Measurements from ENCODE around the gene SPIRE2. TPM values are rescaled to one million over a fixed set of nuclear protein-coding genes. Genes with fewer than 3 reads are reported as not detected.

The SPIRE2 gene
- total and polyA plus RNA-seq, 2 donors (not counting 1 experiment from before 2014, with no cell fraction given) = 0.59 to 3.8 TPM

DNA sequence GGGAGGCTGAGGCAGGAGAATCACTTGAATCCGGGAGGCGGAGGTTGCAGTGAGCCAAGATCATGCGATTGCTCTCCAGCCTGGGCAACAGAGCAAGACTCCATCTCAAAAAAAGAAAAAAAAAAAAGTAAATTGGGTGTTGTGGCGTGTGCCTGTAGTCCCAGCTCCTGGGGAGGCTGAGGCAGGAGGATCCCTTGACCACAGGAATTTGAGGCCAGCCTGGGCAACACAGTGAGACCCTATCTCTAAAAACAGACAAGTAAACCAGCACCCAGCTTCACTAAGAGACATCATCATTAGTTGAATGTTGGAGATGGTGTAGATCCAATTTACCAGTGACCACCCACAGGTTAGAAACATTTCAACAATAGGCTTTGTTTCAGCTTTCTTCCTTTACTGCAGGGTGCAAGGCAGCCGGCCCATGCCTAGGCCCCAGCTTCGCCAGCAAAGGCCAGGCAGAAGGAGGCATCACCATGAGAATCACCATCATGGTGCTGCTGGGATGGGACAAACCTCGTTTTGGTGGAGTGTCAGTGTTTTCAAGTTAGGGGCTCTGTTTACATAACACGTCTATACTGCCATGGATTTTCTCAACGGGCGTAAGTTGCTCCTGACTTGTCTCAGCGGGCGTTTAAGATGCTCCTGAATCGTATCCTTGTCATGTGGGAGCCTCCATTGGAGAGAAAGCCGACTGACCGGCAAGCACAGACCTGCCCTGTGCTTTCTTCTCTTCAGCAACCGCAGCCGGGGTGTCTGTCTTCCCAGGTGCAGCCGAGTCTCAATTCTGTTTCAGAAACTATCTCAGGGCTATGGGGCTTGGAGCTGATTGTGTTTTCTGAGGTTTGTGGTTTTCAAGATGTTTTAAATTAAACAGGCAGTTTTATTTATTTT lies 52.4 kb downstream of the SPIRE2 start:
- Histone ChIP-seq H3K9ac (ENCODE audit: insufficient read depth, low read length) (no peak overlapping the region), H3K9me3 (ENCODE audit: control insufficient read depth, insufficient read depth, low read depth, low read length) (no peaks in the 10 kb centered on the region), H3K79me2 (ENCODE audit: control insufficient read depth, insufficient read depth, low read length) (peaks cover 76% of the 10 kb centered on the region), H3K4me3 (replicated peaks in 1 of 4; ENCODE audit: control extremely low read depth in 1 of 4, insufficient read depth in 1 of 4, low read depth in 3 of 4, low read length in 4 of 4) (no peak overlapping the region), H3K36me3 (ENCODE audit: control insufficient read depth, insufficient read depth, low read length) (peaks cover 25% of the 10 kb centered on the region), H3K4me1 (ENCODE audit: control insufficient read depth, extremely low read depth, insufficient read depth, low read length) (no peaks in the 10 kb centered on the region), H3K4me2 (ENCODE audit: extremely low read depth, insufficient read depth, low read length) (no peak overlapping the region), H2AFZ (ENCODE audit: low read length) (no peak overlapping the region), H4K20me1 (ENCODE audit: control insufficient read depth, extremely low read depth, insufficient read depth, low read length) (peaks cover 2% of the 10 kb centered on the region), H3K27ac (ENCODE audit: insufficient read depth, low read length) (no peak overlapping the region), H3K27me3 (ENCODE audit: control insufficient read depth, insufficient read depth, low read length) (no peaks in the 10 kb centered on the region)
- DNase-seq (ENCODE audit: low read depth in 2 of 2) = no peak
- no peak for TF ChIP-seq EZH2 (IDR thresholded peaks at IDR 0.05; ENCODE audit: low read length, missing control alignments)
- TF ChIP-seq, protein P1, sequence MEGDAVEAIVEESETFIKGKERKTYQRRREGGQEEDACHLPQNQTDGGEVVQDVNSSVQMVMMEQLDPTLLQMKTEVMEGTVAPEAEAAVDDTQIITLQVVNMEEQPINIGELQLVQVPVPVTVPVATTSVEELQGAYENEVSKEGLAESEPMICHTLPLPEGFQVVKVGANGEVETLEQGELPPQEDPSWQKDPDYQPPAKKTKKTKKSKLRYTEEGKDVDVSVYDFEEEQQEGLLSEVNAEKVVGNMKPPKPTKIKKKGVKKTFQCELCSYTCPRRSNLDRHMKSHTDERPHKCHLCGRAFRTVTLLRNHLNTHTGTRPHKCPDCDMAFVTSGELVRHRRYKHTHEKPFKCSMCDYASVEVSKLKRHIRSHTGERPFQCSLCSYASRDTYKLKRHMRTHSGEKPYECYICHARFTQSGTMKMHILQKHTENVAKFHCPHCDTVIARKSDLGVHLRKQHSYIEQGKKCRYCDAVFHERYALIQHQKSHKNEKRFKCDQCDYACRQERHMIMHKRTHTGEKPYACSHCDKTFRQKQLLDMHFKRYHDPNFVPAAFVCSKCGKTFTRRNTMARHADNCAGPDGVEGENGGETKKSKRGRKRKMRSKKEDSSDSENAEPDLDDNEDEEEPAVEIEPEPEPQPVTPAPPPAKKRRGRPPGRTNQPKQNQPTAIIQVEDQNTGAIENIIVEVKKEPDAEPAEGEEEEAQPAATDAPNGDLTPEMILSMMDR (conservative IDR thresholded peaks at IDR 0.05 in 1 of 2, IDR thresholded peaks at IDR 0.05 in 1 of 2; ENCODE audit: low read depth in 1 of 2, low read length in 2 of 2) = no peak

DNA sequence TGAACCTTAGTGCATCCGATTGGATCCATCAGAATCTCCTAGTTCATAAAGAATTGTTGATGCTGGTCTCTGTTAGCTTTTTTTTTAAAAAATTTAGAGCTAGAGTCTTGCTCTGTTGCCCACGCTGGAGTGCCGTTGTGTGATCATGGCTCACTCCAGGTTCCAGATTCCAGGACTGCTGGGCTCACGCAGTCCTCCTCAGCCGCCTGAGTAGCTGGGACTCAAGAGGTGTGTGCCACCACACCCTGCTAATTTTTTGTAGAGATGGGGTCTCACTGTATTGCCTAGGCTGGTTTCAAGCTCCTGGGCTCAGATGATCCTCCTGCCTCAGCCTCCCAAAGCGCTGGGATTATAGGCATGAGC lies 53.1 kb downstream of the SPIRE2 start:
- peaks cover 25% of the 10 kb centered on the region for H3K36me3 ChIP-seq (ENCODE audit: control insufficient read depth, insufficient read depth, low read length)
- TF ChIP-seq EZH2 (IDR thresholded peaks at IDR 0.05; ENCODE audit: low read length, missing control alignments) = no peak
- TF ChIP-seq, protein P1 (conservative IDR thresholded peaks at IDR 0.05 in 1 of 2, IDR thresholded peaks at IDR 0.05 in 1 of 2; ENCODE audit: low read depth in 1 of 2, low read length in 2 of 2) = no peak
- no peak overlapping the region for H2AFZ ChIP-seq (ENCODE audit: low read length)
- H3K4me2 ChIP-seq (ENCODE audit: extremely low read depth, insufficient read depth, low read length) = no peak overlapping the region
- H3K9ac ChIP-seq (ENCODE audit: insufficient read depth, low read length) = no peak overlapping the region
- H3K27me3 ChIP-seq (ENCODE audit: control insufficient read depth, insufficient read depth, low read length) = no peaks in the 10 kb centered on the region
- no peak for DNase-seq (ENCODE audit: low read depth in 2 of 2)
- H3K9me3 ChIP-seq (ENCODE audit: control insufficient read depth, insufficient read depth, low read depth, low read length) = no peaks in the 10 kb centered on the region
- H3K27ac ChIP-seq (ENCODE audit: insufficient read depth, low read length) = no peak overlapping the region
- no peaks in the 10 kb centered on the region for H3K4me1 ChIP-seq (ENCODE audit: control insufficient read depth, extremely low read depth, insufficient read depth, low read length)
- no peaks in the 10 kb centered on the region for H4K20me1 ChIP-seq (ENCODE audit: control insufficient read depth, extremely low read depth, insufficient read depth, low read length)
- no peak overlapping the region for H3K4me3 ChIP-seq (replicated peaks in 1 of 4; ENCODE audit: control extremely low read depth in 1 of 4, insufficient read depth in 1 of 4, low read depth in 3 of 4, low read length in 4 of 4)
- peaks cover 70% of the 10 kb centered on the region for H3K79me2 ChIP-seq (ENCODE audit: control insufficient read depth, insufficient read depth, low read length)

DNA sequence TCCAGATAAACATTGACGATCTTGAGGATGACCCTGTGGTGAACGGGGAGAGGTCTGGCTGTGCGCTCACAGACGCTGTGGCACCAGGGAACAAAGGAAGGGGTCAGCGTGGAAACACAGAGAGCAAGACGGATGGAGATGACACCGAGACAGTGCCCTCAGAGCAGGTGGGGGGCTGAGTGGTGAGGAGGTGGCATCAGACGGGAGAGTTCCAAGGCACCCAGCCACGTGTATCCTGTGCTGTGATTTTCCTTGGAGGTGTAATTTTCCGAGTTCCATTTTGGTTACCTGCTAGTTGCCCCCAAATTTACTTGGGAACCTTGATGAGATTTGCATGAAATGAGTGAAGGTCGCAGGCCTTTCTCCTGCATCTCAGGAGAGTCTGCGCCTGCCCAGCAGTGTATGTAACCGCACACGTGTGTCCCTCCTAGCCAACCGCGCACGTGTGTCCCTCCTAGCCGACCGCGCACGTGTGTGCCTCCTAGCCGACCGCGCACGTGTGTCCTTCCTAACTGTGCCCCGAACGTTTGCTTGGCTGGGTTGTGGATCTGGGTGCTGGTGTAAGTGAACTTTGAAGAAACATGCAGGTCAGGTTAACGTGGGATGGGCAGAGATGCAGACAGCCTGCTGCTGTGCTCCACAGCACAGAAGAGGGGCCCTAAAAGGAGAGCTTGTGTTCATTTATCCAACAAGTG lies 55.2 kb downstream of the SPIRE2 start:
- no peak for DNase-seq (ENCODE audit: low read depth in 2 of 2)
- H3K4me3 ChIP-seq (replicated peaks in 1 of 4; ENCODE audit: control extremely low read depth in 1 of 4, insufficient read depth in 1 of 4, low read depth in 3 of 4, low read length in 4 of 4) = no peak overlapping the region
- peak overlapping the region; percentile 16 for H3K27ac ChIP-seq (ENCODE audit: insufficient read depth, low read length)
- peaks cover 52% of the 10 kb centered on the region for H3K79me2 ChIP-seq (ENCODE audit: control insufficient read depth, insufficient read depth, low read length)
- H3K4me1 ChIP-seq (ENCODE audit: control insufficient read depth, extremely low read depth, insufficient read depth, low read length) = no peaks in the 10 kb centered on the region
- no peaks in the 10 kb centered on the region for H3K27me3 ChIP-seq (ENCODE audit: control insufficient read depth, insufficient read depth, low read length)
- H3K9me3 ChIP-seq (ENCODE audit: control insufficient read depth, insufficient read depth, low read depth, low read length) = no peaks in the 10 kb centered on the region
- no peak overlapping the region for H2AFZ ChIP-seq (ENCODE audit: low read length)
- TF ChIP-seq, protein P1 (conservative IDR thresholded peaks at IDR 0.05 in 1 of 2, IDR thresholded peaks at IDR 0.05 in 1 of 2; ENCODE audit: low read depth in 1 of 2, low read length in 2 of 2) = no peak
- TF ChIP-seq EZH2 (IDR thresholded peaks at IDR 0.05; ENCODE audit: low read length, missing control alignments) = no peak
- H4K20me1 ChIP-seq (ENCODE audit: control insufficient read depth, extremely low read depth, insufficient read depth, low read length) = no peaks in the 10 kb centered on the region
- peaks cover 32% of the 10 kb centered on the region for H3K36me3 ChIP-seq (ENCODE audit: control insufficient read depth, insufficient read depth, low read length)
- no peak overlapping the region for H3K4me2 ChIP-seq (ENCODE audit: extremely low read depth, insufficient read depth, low read length)
- no peak overlapping the region for H3K9ac ChIP-seq (ENCODE audit: insufficient read depth, low read length)

Measured in fibroblast of lung (primary cell).